GM12878 (cell line): ENCODE results near the gene MYH10.

Experiments
- CBFB ChIP-seq: IDR thresholded peaks from 2 replicates; pipeline ENCODE4 v1.6.1; 2016; ENCODE audit warnings: antibody characterized with exemption, low read depth
- CTCF ChIP-seq, 3 experiments: IDR thresholded peaks in 2 of 3; conservative IDR thresholded peaks in 1 of 3; 2 replicates each; pipeline ENCODE4 v1.5.1; 2011; ENCODE audit warnings: low read depth in 3 of 3, low read length in 3 of 3, mild to moderate bottlenecking in 3 of 3, control low read depth in 2 of 3, moderate library complexity in 2 of 3, inconsistent platforms in 1 of 3, mixed read lengths in 1 of 3; ENCODE audit not compliant: control insufficient read depth in 2 of 3, insufficient read depth in 1 of 3; ENCODE audit errors: extremely low read depth in 1 of 3
- MAX ChIP-seq: IDR thresholded peaks from 2 replicates; pipeline ENCODE4 v1.6.1; 2012; ENCODE audit warnings: low read depth, low read length, improper control_type of control experiment
- NBN ChIP-seq: fragments of 450-650 bp; IDR thresholded peaks from 2 replicates; pipeline ENCODE4 v1.6.1; 2016
- POLR2A ChIP-seq: IDR thresholded peaks from 2 replicates; pipeline ENCODE4 v1.6.1; 2011; ENCODE audit warnings: low read depth, mild to moderate bottlenecking, low read length

GRCh38 chr17:8503368-8503767, 127.2 kb downstream of the MYH10 start:
- TF ChIP-seq NBN, result no peak
- TF ChIP-seq CTCF (IDR thresholded peaks at IDR 0.05 in 2 of 3, conservative IDR thresholded peaks at IDR 0.05 in 1 of 3; ENCODE audit: control insufficient read depth in 2 of 3, extremely low read depth in 1 of 3, insufficient read depth in 1 of 3, low read depth in 3 of 3, low read length in 3 of 3), result no peak
- no peak for TF ChIP-seq MAX
- TF ChIP-seq POLR2A, result no peak
- no peak for TF ChIP-seq CBFB
